ENCODE data around the gene MEA1.
"Not testable (repeated sequence)": the region's sequence is repeated elsewhere in the genome, so short reads cannot be mapped to it uniquely, and the experiment has no call there.

The MEA1 gene

DNA sequence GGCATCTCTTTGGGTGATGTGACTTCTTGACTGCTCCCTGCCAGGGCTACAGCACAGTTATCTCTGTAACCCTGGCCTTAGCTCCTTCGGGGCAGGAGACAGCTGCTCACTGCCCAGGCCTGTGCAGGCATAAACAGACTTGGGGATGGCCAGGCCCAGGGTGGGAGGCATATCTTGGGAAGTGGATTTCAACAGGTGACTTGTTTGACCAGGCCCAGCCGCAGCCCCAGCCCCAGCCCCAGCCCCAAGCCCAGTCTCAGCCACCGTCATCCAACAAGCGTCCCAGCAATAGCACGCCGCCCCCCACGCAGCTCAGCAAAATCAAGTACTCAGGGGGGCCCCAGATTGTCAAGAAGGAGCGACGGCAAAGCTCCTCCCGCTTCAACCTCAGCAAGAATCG lies 7.5 kb downstream of the MEA1 start:
- DNase-seq = no peak

DNA sequence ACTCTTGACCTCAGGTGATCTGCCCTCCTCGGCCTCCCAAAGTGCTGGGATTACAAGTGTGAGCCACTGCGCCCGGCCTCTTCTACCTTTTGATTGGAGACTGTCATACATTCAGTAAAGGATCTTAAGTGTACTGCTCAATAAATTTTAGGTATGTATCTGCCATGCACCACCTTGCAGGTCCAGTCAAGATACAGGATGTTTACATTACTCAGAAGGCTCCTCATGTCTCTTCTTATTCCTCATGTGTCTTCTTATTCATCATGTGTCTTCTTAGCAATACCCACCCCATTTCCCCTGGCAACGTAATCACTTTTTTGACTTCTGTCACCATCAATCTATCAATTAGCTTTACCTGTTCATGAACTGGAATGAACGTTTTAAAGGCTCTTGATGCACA lies 7.9 kb downstream of the MEA1 start:
- no peak for DNase-seq

DNA sequence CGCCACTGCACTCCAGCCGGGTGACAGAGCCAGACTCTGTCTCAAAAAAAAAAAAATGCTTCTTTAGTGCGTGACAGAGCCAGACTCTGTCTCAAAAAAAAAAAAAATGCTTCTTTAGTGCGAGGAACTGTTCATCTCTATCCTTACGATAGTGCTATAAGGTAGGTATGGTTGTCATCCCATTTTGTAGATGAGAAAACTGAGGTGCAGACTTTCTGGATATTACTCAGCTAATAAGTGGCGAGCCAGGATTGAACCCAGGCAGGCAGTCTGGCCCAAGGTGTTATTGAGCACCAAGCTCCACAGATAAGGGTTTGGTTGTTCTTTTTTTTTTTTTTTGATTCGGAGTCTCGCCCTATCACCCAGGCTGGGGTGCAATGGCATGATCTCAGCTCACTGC lies 11.9 kb downstream of the MEA1 start:
- no peak for DNase-seq

DNA sequence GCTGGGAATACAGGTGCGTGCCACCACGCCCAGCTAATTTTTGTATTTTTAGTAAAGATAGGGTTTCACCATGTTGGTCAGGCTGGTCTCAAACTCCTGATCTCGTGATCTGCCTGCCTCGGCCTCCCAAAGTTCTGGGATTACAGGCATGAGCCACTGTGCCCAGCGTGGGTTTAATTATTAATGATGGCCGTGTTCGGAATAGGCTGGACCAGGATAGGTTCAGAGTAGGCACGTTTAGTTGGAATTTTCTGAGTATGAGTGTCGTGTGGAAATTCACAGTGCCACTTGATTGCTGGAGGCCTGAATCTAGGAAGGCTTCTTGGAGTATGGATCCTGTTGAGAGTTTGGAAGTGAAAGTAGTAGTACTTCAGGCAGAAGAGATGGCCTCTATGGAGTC lies 15.5 kb downstream of the MEA1 start:
- not testable (repeated sequence) for DNase-seq

DNA sequence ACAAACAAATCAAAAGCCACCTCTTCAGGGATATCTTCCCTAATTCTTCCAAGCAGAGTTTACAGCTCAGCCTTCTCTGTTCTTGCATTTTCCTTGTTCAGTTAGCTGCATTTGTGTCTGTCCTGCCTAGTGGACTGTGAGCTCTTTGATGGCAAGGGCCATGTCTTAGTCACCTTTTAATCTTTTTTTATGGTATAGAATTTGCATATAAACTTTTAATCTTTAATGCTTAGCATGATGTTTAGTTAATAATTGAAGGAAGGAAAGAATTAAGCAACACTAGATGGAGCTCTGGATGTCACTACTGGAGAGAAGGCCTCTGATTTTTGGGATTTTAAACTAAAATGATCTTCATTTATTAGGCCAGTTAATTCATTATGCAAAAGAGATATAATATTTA lies 17.2 kb downstream of the MEA1 start:
- DNase-seq = no peak

DNA sequence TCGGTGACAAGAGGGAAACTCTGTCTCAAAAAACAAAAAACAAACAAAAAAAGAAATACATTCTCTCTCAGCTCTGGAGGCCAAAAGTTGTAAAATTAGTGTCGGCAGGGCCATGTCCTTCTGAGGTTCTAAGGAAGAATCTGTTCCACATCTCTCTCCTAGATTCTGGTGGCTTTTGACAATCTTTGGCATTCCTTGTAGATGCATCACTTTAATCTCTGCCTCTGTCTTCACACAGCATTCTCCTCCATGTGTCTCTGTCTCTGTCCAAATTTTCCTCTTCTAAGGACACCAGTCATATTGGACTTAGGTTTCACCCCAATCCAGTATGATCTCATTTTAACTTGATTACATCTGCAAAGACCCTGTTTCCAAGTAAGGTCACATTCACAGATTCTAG lies 20.3 kb downstream of the MEA1 start:
- DNase-seq = no peak

DNA sequence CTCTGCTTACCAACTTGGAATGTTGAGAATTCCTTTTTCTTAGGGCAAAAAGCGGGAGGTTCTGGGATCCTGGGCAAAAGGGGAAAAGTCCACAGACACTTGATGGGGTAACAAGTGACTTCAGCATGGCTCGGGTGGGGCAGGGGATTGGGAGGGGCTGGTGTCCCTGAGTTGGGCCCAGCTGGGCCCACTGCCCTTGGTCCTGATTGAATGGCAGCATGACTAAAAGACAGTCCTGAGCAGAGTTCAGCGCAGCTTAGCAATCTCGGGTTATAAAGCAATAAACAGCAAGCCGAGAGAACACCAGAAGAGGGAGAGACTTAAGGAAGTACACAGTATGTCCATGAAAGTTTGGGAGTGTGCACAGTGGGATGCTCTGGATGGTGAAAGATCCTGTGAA lies 23.8 kb downstream of the MEA1 start:
- DNase-seq = no peak

DNA sequence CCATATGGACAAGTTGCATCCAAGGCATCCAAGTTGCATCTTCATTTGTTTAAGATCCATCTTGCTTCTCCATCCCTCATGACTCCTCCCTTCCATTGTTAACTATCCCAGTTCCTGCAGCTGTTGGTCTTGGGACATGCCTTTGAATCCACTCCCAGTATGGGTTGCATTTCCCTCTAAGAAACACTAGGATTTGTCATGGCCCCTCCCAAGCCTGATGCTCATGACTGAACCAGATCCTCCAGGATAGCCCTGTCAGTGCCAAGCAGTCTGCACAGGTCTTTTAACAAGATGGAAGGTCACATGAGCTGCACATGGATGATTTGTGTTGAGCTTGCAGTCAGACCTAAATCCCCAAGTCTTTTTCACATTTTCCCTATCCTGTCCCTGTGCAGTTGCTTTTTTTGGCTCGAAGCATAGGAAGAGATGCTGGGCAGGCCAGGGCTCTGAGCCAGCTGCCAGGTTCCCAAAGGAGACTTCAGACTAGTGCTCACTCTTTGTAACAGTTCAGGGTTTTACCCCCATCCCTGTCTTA lies 25.2 kb downstream of the MEA1 start:
- DNase-seq = no peak

DNA sequence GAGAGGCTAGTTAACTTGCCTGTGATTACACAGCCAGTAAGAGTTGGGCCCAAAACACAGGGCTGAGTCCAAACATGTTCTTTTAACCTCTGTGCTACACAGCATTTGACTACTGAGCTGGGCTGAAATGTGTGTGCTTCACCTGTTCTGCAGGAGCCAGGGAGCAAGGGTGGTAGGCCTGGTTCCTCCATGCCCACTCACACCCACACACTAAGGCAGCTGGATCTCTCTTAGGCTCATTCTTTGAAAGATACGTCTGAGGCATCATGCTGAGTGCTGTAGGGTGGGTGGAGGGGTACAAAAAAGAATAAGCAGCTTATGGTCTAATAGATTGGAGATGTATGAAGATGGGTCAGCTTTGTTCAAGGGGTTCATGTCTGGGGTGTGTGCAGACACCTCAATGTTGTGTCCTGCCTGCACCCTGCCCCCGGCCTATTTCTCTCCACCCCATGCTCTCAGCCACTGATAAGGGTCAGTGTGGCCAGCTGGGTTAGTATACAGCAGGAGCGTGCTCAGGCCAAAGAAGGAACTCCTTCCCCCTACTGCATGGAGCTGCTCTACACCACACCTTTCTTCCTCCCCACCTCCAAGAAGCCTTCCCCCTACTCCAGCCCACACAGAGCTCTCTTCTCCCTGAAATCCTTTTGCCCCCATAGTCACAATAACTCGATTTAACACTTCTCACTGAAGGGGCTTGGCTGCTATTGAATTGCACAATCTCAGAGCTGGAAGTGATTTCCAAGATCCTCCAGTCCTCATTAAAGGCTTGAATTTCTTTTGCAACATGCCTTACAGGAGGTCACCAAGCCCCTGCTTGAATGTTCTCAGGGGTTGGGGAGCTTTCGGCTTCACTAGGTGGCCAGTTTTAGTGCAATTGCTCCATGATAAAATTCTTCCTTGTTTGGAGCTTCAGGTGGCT lies 26.0 kb downstream of the MEA1 start:
- DNase-seq = no peak

DNA sequence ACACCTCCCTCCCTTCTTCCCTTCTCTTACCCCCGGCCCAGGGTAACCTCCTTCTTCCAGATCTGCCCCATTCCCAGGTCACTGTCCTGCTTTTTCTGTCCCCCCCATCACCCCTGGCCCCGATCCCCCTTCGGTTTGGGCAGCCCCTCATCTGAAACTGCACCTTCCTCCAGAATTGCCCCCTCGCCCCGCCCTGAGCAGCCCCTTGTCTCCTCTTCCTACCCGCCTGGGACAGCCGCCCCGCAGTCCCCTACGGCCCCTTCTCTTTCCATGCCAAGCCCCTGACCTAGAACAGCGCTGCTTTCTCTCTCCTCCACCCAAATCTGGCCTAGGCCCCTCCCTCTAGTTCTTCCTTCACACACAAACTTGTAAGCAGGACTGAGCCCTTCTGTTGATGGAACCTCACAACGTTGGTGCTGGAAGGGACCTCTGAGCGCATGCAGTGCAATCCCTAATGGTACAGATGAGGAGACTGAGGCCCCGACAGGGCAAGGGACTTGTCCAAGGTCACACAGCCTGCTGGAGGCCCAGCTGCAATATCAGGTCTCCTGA lies 28.7 kb downstream of the MEA1 start:
- no peak for DNase-seq

DNA sequence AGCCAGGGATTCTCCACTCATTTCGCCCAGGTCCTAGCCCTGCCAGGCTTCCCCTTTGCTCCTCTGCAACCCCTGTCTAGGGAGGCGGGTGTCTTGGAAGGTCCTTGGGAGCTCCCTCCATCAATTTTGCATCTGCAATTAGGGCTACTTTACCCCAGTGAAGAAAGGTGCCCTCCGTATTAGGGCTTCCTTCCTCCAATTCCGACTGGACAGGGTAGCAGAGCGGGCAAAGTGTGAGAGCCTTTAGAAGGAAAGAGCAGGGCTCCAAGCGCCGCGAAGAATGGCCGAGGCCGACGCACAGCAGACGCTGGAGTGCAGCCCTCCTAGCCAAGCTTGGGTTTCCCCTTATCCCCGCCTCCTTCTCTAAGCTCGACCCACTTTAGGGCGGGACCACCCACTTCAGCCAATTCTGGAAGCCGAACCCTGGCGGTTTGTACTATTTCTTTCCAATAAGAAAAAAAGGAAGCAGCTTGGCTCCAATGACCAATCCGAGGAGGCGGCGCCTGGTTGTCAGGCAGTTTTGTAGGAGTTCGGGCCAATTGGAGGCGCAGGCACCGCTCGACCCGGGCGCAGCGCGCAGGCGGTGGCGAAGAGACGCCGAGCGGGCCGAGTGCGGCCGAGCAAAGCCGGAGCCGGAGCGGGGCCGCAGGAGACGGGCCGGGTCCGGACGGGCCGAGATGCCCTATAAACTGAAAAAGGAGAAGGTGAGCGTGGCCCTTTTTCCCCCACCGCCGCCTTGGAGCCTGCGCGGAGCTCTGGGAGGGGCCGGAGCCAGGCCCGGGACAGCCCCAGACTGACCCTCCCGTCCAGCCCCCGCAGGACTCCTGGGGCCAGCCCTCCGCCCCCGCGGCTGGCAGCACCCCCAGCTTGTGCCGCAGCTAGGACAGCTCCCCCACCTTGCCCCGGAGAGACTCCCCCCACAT lies 29.5 kb downstream of the MEA1 start, which contains the start of gene PPP2R5D:
Gene PPP2R5D, plus strand, starts transcription at position 570 of the 923 bp plus-strand sequence. Its CDS starts 108 bp downstream, at position 678.
- DNase-seq = peak; percentile 96

DNA sequence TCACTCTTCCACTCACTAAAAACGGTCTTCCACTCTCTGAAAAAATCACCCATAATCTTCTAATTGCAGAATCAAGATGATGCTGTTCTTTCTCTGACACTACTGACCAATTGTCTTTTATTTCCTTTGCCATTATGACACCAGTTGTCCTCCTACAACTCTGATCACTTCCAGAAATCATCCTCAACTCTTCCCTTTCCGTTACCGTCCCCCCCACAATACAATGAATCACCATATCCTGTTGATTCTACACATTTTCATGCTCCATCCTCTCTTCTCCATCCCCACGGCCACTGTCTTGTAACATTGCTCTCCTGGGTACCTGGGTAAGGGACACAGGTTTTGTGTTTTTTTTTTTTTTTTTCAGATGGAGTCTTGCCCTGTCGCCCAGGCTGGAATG lies 31.9 kb downstream of the MEA1 start:
- DNase-seq = no peak

DNA sequence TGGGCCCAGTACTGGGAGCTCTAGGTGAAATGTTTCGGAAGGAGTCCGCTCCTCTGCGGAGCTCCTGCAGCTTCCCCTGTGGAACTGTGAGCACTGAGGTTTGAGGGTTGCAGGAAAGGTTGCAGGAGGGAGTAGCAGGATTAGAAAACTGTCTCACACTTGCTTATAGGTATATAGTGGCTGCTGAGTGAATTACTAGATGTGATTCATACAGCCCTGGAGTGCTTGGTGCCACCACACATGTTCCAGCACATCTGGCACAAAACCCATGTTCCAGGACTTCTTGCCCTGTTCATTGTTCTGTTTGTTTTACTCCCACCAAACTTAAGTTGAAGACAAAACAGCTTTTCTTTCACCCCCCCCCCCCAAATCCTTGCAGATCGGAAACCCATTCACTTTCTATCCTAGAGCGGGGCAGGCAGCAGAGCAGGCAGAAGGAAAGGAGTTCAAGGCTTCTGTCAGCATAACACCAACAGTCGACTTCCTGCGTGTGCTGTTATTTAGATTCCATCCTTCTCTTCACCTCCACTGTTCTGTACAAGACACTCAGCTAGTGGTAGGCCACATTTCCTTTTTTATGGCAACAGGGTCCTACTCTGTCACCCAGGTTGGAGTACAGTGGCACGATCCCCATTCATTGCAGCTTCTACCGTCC lies 34.1 kb downstream of the MEA1 start:
- DNase-seq = no peak

DNA sequence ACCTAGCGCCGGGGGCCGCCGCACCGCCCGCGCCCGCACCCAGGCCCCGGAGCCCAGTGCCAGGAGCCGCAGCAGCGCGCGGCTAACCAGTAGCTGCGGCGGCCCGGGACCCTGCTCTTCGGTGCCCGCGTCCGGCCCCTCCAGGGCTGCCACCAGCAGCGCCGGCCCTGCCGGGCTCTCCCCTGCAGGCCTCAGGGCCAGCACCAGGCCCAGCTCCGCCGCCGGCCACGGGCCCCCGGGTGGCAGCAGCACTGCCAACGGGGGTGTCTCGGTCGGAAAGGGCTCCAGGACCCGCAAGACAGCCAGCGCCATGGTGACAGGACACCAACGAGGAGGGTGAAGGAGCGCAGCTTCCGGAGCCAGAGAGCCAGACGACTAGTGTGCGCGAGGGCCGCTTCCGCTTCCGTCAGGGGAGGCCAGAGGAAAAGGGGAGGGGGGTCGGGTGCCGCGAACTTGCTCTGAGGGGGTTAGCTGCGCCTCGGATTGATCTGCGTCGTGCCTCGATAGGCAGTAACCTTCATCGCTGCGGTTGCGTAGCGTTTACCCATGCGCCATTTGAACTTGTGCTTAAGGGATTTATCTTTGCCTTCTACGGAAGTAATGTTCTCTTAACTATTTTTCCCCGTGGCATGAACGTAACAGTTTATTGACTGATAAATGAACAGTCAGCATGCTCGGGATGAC lies 34.8 kb downstream of the MEA1 start, which contains the start of gene PEX6:
Gene PEX6, minus strand, starts transcription at position 343 of the 684 bp plus-strand sequence. Its CDS starts 31 bp downstream, at position 312.
- DNase-seq = peak; percentile 87

DNA sequence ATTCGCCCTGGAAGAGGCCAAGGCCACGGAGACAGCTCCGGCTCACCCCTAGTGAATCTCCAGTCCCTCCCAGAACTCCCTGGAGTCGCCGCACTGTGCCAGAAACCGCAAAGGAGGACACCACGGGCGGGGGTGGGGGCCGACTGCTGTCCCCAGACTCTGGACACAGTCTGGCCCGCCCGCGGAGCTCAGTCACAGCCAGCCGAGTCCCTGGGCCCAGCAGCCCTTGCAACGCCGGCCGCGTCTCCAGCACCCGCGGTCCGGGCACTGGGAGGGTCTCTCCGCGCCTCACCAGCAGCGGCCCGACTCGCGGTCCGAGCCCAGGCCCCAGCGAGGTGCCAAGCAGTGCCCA lies 35.3 kb downstream of the MEA1 start:
- peak; percentile 7 for DNase-seq

DNA sequence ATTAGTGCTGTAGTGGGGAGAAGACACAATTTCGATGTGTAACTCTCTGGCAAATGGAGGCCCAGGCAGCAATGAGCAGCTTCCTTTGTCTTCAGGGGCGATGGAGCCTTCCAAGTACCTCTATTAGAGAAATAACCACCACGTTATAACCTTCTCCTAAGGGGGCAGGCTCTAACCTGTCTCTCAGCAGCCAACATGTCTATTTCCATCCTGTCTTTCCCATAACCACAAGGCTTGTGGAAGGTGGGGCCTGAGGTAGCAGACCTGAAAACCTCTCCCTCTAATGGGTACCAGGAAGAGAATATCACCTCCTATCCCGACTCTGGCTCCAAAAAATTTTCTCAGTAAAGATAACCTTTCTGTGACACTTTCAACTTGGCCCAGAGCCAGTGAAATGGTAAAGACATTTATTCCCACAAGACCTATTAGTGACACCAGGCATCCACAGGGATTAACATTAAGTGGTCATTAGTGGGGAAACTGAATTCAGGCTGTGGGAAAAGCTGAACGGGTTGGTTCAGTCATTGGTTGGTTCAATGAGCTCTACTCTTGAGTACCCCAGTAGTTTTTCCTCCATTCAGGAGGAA lies 38.7 kb downstream of the MEA1 start:
- DNase-seq = no peak

DNA sequence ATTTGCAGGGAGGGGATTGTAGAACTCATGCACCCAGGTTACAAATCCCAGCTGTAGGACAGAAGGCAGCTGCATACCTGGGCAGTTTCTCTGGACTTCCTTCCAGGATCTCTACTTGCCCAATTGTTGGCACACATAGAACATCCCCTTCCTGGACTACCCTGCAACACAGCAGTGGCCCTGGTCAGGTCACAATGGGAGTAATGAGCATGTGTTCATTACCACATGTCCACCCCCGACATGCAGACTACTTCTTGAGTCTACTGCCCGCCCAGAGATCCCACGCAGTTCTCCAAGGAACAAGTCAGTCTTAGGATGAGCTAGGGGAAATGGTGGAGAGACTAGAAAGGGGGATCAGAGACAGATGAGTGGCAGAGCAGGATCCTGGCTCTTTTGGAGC lies 39.8 kb downstream of the MEA1 start:
- DNase-seq = no peak

DNA sequence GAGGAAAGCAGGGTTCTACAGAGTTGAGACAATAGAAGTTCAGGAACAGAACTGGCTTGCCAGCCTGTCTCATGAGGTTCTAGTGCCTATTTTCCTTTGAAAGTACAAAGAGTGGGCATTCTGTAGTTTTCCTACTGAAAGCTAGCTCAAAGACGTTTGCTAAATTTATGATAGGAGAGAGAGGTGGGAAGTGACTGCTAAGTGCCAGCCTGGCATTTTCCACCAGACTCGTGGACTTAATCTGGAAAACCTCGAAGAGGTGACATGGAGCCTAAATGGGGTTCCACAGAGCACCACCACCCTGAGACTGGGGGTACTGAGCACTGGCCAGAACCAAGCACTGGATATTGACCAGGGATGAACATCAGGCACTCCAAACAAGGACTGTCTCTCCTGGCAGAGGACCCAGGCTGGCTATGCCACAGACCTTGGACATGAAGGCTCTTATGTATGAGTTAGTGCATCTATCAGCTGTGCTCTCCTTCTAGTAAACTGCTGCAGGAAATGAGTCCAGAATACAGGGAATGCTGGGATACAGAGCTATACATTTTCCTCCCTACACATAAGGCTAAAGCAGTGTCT lies 41.9 kb downstream of the MEA1 start:
- no peak for DNase-seq

DNA sequence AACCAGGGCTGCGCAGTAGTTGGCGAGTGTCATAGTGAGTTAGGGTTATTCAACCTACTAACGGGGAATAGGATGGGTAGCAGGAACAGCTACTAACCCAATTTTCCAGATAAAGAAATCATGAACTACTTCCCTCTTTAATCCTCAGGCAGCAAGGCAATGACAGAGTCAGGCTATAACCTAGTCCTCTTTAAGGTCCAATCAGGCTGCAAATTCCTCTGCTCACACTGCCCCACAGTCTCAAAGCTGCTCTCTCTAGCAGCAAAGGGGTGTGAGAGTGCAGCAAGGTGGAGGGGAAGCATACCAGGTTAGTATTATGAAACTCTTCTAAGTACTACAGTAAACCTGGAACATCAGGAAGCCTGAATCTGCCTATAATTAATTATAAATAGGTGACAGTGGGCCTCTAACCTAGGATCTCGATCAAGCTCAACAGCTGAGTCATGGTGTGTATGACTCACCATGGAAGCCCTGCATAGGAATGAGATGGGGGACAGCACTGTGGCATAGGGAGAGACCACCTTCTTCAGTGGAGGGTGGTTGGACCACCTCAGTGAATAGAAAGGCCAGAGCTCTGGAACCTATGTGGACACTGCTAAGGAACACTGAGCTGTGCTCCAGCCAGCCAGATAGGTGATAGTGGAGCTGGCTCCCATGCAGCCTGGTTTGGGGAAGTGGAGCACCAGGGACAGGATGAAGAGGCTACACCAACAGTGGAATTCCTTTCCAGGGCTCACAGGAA lies 42.7 kb downstream of the MEA1 start:
- DNase-seq = no peak

DNA sequence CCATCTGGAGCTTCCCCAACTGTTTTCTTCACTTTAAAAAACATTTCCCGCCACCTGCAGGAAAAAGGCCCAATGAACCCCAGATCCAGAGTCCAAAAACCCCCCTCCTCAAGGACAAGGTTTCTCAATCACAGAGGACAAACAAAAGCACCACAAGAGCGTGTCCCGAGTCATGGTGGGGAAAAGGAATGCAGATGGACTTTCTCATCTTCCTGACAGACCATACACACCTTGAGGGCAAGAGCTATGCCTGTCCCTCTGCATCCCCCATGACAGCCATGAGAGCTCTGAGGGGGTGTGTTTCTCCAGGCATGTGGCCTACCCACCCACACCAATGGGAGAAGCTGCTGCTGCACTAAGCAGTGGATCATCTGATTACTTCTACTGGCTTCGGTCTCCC lies 43.8 kb downstream of the MEA1 start:
- DNase-seq = no peak
